GM19397 (cell line): ENCODE results near the gene DCX.

Experiments used
- ATAC-seq: cut with Tn5 transposase; IDR thresholded peaks from one replicate; pipeline ENCODE4 v1.9.1; 2021; ENCODE audit warnings: mild to moderate bottlenecking, moderate library complexity; ENCODE audit not compliant: unreplicated experiment

DCX gene

DNA sequence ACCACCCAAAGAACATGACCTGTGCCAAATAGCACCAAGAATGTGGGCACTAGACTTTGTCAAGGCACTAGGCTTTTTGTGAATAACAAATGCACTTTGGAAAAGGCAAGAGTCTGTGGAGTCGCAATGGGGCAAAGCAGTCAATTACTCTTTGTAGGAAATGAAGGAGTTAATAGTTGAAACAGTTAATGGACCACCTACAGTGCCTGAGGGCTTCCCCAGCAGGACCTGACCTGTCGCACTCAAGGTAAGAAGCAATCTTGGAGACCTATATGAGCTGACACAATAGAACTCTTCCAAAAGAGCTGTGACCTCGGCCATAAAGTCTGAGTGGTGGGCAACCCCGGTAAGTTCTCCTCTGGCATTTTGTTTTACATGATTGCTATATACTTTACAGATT, 92.5 kb downstream of the DCX start:
- ATAC-seq, result no peak

DNA sequence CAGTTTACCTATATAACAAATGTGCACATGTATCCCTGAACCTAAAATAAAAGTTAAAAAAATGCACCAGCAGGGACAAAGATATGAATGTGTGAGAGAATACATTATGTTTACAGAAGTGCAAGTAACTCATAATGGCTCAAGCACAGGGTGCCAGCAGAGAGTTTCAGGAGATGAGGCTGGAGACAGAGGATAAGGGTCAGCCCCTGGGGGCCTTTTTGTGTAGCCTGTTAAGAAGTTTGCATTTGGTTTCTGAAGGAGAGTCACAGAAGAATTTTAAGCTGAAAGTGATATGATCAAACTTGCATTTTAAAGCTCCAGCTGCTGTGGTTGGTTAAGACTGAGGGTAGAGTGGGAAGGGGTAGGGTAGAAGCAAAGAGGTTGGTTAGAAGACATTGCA, 93.1 kb downstream of the DCX start:
- no peak for ATAC-seq

DNA sequence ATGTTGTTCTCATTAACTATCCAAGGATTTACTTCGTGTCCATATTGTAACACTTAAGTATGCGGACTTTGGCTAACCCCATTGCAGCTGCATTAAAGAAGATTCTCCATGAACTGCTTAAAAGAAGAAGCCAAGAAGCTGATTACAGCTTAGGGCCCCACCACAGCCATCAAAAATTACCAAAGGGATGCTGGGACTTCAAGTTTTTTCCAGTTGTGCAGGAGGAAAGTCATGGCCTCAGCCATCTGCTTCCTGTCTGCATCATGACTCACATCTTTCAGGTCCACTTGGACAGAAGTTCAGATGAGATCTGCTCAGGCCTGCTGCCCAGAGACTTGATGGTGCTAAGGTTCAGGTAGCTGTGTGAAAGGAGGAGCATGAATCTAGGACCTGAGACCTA, 102.9 kb downstream of the DCX start:
- no peak for ATAC-seq

DNA sequence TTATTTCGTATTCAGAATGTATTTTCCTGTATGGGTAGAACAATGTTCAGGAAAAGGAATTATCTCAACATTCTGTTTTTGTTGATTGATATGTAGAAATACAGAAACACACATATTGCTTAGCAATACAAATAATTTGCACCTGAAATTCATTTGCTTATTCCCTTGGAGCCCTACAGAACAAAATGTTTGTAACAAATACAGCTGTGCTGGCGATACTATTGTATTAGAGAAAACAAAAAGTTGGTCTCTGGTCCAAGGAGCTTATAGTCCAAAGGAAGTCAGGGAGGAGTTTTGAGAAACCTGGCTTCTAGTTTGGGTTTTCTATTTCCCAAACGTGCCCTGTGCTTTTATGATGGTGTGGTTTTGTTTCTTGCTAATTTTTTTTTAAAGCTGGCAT, 104.0 kb downstream of the DCX start:
- no peak for ATAC-seq

DNA sequence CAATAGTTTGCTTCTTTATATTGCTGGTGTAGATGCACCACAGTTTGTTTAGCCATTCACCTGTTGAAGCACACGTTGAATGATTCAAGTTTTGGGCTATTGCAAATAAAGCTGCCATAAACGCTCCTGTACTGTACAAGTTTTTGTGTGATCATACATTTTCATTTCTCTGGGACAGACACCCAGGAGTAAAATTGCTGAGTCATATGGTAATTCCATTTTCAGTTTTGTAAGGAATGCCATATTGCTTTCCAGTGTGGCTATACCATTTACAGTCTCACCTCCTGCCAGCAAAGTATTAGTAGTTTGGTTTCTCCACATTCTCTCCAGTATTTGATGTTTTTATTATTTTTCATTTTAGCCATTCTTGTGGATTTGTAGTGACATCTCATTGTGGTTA, 109.7 kb downstream of the DCX start:
- ATAC-seq, result no peak

DNA sequence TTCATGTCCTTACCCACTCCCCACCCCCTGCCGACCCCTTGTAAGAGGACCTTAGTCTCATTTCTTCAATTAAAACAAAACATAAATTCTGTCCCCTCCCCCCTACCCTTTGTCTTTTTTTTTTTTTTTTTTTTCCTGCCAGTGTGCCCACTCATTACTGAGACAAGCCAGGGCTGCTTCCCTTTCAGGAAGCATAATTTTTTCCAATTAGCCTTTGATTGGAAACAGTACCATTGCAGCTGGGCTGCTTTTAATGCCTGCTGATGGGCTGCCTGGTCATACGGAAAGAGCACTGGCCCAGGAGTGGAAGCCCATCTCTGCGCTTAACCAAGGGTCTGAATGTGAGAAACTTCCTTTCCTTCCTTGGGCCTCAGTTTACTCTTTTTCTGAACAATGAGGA, 123.2 kb downstream of the DCX start:
- ATAC-seq, result no peak

DNA sequence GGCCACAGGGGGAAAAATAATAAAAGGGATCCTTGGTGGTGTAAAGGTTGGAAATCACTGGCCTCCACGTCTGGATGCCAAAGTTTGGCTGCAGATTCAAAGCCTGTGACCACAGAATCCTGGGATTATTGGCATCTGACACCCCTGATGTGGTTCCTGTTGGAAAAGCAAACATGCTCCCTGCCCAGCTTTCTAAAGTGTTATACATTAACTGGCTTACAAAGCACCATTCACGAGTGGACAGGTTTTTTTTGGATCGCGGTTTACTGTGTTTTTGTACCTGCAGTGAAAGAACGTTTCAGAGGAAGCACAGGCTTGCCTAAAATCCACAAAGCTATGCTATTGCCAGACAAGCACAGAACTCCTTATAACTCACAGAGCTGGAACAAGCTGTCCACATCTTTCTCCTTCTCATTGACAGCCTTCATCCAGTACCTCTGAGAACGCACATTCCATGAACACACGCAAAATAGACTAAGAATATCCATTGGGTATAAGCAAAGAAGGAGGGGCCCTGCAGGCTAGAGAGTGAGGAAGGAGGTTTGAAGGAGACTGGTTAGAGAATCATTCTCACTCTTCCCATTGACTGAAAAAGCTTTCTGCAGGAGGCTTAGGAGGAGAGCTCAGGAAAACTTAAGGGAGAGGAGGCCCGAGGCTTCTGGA, 127.2 kb downstream of the DCX start:
- ATAC-seq, result no peak

DNA sequence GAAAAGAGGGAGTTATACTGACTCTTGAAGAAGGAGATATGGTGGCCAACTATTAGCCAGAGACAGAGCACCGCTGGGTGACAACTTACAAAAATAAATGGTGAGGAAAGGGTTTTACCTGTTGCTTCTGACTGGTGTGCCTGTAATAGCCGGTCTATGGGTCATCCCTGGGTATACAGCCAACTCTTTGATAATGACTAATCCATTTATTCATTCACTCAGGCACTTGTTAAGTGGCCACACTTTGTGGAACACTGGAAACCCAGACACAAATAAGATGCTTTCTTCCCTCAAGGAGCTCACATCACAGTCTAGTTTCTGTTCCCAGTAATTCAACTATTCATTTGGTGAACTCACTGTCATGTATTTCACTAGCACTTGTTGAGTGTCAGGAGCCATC, 128.5 kb downstream of the DCX start:
- ATAC-seq, result no peak

DNA sequence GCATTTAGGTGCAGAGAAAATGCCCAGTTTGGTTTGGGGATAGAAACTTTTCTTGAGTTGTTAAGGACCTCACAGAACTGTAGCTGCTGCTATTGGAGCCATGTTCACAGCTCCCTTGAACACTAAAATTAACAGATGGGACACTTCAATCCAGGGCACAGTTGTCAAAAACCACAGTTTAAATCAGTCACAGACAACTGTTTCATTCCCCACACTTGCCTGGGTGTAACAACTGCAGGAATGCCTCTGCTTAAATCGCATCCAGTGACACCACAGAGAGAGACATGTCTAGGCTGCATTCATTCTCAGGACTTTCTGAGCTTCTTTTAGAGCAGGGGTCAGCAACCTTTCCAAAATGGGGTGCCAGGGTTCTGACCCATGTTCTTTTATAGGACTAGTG, 129.0 kb downstream of the DCX start:
- no peak for ATAC-seq

DNA sequence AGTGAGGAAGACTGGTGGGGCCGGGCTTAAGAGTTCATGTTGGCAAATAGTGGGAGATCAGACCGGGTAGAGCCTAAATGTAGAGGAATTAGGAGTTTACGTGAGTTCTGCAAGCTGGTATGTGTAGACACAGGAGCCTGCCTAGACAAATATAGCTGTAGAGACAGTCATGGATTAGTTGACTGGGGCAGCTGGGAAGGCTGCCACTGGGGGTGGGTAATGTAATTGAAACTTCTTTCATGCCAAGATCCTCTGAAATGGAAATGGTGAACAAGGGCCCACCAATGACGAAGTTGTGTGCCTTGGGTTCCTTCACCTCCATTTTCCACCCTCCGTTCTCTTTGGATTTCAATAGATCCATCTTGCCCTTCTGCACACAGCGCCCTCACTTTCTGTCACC, 129.9 kb downstream of the DCX start:
- ATAC-seq, result no peak

DNA sequence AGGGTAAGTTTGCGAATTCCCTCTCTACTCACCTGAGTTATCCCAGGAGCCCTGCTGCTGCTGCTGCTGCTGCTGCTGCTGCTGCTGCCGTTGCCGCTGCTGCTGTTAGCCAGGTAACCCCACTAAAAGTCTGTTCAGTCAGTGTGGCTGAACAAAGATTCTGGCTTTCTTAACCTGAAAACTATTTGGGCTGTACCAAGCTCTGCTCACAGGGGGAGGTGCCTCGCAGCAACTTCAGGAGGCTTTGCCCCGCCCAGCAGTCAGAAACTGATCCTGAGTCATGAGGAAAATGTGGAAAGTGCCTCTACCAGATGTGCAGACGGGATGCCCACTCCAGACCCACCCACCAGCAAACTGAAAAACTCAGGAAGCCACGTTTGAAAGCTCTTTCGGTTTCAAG, 141.7 kb downstream of the DCX start, which contains the start of gene CAPN6:
CAPN6 (minus strand) TSS at position 145 of the 400 bp plus-strand sequence. CDS start 6,547 bp downstream, outside the sequence.
- no peak for ATAC-seq

DNA sequence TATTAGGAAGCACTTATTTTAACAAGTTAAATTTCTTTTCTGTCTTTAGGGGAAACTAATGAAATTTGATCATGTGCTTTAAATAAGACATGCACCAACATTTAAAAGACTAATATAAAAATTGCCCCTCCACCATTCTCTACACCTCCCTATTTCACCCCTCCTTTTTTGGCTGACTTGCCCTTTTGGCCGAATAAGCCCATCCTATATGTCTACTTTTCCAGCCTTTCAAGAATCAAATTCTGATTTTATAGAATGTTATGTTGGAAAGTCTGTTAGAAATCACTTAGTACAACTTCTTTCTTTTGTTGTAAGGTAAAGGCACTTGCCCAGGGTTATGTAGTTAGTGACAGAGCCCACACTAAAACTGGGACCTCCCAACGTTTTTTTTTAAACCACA, 143.5 kb downstream of the DCX start:
- ATAC-seq, result no peak

DNA sequence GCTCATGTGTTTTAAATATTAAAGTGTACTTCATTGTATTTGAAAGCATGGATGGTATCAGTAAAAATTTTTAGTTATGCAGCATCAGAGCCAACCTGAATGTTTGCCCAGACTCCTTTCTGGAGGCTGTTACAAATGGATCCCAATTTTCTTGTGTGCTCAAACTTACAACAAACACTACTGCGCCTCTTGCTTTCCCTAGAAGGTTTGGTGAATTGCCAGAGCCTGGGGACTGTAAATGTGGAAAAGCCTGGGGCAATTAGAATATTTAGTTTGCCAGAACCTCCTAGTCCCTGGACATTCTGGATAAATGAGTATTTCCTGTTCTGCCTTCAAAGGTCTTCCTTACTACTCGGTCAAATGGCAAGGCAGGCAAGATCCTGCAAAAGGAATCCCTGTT, 146.5 kb downstream of the DCX start:
- no peak for ATAC-seq

DNA sequence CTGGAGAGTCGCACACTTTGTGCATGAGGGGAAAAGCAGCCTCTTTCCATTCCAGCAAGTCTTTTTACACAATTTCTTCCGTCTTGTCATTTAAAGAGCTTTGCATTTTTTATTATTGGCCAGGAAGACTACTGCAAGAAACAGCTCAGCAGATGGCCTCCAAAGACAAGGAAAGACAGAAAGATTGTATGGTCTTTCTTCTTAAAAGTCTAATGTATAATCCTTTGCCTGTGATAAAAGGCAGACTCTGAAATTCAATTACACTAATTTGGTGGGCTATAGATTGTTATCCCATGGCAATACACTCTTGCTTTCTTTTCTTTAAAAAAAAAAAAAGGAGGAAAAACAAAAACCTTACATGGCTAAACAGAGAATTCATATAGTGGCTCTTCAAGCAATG, 147.6 kb downstream of the DCX start:
- ATAC-seq, result no peak

DNA sequence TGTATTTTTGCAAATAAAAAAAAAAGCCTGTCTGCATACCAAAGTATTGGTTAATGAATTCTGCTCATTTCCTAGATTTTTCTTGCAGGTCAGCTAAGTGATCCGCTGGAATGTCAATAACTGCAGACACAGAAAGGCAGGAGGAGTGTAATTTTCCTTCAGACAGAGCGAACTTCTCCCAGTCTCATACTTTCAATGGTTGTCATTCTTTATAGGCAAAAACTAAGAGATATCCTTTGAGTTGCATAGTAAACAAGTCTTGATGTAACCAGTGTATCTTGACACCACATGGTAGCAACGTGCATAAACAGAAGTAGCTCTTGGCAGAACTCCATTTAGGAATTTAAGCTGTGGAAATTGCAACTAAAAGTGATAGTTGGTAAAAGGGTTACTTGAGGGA, 149.9 kb downstream of the DCX start:
- no peak for ATAC-seq

DNA sequence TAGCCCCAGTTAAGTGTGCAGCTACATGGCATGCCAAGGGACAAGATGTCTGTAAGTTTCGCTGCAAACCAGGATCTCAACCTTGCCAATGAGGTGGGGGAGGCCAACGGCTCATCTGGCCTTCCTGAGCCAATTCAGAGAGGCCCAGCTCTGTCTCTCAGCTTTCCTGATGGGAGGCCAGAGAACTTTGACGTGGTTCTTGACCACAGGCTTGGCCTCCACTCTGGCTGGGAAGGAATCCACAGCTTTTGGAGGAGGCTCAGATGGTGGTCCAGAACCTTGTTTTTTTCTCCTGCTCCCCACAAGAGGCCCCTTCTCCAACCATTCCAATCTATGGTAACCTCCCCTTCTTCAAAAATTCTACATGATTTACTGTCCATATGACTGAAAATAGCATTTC, 151.5 kb downstream of the DCX start:
- ATAC-seq, result no peak

DNA sequence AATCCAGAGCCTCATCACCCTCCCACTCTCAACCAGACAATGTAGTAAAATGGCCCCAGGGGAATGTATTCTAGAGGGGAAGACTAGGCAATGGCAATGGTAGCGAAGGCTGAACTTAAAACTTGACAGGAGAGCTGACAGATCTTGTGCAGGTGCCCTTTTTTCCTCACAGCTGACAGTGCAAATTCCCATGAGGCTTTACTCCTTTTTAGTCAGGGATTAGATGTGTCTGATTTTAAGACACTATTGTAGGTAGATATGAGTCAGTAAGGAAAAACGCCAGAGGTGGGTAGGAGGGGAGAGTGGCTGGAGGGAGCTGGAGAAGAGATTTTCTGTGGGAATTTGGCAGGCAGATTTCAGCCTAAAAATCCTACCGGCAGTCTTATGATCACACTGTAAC, 152.4 kb downstream of the DCX start:
- no peak for ATAC-seq

DNA sequence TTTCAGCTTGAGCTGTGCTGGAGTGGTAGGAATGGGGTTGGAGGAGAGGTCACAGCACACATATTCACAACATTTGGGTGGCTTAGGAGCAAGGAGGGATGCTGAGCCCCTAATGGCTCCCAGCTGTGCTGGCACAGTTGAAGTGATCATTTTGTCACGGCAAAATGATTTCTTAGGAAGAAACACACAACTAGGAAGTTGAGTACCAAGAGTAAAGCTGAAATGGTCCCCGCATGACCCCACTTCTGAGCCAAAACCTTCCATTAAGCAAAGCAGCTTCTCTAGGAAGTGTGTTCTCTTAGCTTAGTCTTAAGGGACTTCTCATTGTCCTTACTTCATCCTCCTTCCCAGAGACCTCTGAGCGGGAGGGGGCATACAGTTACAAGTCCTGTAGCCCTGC, 154.3 kb downstream of the DCX start:
- ATAC-seq, result no peak

DNA sequence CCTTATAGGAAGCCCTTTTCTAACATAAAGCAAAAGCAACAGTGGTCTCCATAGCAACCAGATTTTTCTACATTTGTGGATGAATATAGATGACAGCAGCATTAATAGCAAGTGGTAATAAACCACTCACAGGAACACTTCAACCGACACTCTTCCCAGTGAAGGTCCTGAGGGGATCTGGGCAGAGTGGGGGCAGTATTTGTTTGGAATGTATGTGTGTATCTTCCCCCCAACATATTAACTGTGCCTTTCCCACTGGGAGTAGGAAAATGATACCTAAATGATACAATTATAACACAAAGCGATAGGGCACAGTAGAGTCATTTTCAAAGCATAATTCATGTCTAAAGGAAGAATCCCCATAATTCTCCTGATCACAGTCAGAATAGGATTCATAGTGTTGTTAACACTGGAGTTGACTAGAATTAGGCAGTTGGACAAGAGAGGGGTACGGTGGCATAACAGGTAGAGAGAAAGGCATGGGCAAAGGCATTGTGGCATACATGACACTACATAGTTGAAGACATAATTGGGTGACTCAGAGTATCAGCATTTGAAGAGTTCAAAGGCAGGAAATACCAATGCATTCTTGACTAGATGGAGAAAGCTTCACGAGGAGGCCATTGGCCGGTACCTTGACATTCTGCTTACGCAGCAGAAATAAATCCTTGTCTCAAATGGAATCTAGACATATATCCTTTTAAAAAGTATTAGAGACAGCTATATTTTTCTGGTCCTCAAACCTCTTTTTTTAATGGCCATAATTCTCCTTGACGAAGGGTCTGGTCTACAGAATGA, 156.9 kb downstream of the DCX start:
- ATAC-seq, result no peak

DNA sequence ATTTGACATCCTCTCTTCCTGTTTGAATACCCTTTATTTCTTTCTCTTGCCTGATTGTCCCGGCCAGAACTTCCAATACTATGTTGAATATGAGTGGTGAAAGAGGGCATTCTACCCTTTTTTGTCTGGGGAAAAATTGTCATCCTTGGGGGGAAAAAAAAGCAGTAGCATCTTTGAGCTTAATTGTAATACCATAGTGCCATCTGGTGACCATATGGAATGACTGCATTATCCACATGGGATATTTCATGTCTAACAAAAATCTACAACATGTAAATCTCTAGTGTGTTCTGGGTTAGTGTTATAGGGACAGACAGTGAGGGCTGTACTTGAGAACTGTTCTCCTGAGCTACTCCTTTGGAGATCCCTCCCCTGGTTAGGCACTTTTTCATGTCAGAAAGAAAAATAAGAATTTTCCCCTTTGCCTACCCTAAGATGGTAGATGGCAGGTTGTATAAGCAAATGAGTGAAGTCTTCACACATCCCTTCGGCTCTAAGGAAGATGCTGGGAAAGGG, 167.7 kb downstream of the DCX start:
- ATAC-seq, result no peak
